GM11168 (cell line): Measurements from ENCODE around the gene AGAP1.

Source experiments
- in situ Hi-C: fragments of 300-500 bp; cut with MboI; formaldehyde crosslinking; loops from one replicate; pipeline ENCODE4 v1.12.0; 2022; ENCODE audit warnings: low sequenced_read_pairs; ENCODE audit not compliant: unreplicated experiment

AGAP1 gene

GRCh38 chr2:235765181-235765820 is 271.5 kb downstream of the AGAP1 start:
- in situ Hi-C loops, result loop anchor here (5.0 kb wide), 1 partner anchor 67 kb away; no protein-coding TSS in a partner anchor

GRCh38 chr2:235766278-235766677 is 272.4 kb downstream of the AGAP1 start:
- in situ Hi-C loops, result loop anchor here (5.0 kb wide), 1 partner anchor 66 kb away; no protein-coding TSS in a partner anchor

- in situ Hi-C loops, result loop anchor here (5.0 kb wide), 1 partner anchor 64 kb away; no protein-coding TSS in a partner anchor
These were observed 274.8 kb downstream of the AGAP1 start for GRCh38 chr2:235768606-235769005.

- in situ Hi-C loops, result loop anchor here (5.0 kb wide), 1 partner anchor 63 kb away; no protein-coding TSS in a partner anchor
These were observed 275.2 kb downstream of the AGAP1 start for GRCh38 chr2:235769046-235769445.

- in situ Hi-C loops, result loop anchor here (10.0 kb wide), 1 partner anchor 414 kb away; no protein-coding TSS in a partner anchor
These were observed 277.3 kb downstream of the AGAP1 start for GRCh38 chr2:235770909-235771820.

- in situ Hi-C loops, result loop anchor here (10.0 kb wide), 1 partner anchor 411 kb away; no protein-coding TSS in a partner anchor
These were observed 279.5 kb downstream of the AGAP1 start for GRCh38 chr2:235773188-235773928.

GRCh38 chr2:235774153-235774870 is 280.5 kb downstream of the AGAP1 start:
- in situ Hi-C loops, result loop anchor here (10.0 kb wide), 1 partner anchor 410 kb away; no protein-coding TSS in a partner anchor

- in situ Hi-C loops, result loop anchor here (10.0 kb wide), 1 partner anchor 408 kb away; no protein-coding TSS in a partner anchor
These were observed 282.7 kb downstream of the AGAP1 start for GRCh38 chr2:235776531-235776930.

GRCh38 chr2:235779444-235779896 is 285.6 kb downstream of the AGAP1 start:
- in situ Hi-C loops, result loop anchor here (10.0 kb wide), 1 partner anchor 405 kb away; no protein-coding TSS in a partner anchor

- in situ Hi-C loops, result no loop called here
These were observed 286.6 kb downstream of the AGAP1 start for GRCh38 chr2:235780401-235780800.

GRCh38 chr2:235781775-235782174 is 287.9 kb downstream of the AGAP1 start:
- in situ Hi-C loops, result no loop called here

- in situ Hi-C loops, result no loop called here
These were observed 290.9 kb downstream of the AGAP1 start for GRCh38 chr2:235784788-235785187.

GRCh38 chr2:235789552-235789951 is 295.7 kb downstream of the AGAP1 start:
- in situ Hi-C loops, result no loop called here

GRCh38 chr2:235793163-235793752 is 299.4 kb downstream of the AGAP1 start:
- in situ Hi-C loops, result no loop called here

GRCh38 chr2:235799281-235799680 is 305.4 kb downstream of the AGAP1 start:
- in situ Hi-C loops, result no loop called here

GRCh38 chr2:235802542-235802941 is 308.7 kb downstream of the AGAP1 start:
- in situ Hi-C loops, result no loop called here

GRCh38 chr2:235803028-235803427 is 309.2 kb downstream of the AGAP1 start:
- in situ Hi-C loops, result no loop called here

GRCh38 chr2:235804676-235805075 is 310.8 kb downstream of the AGAP1 start:
- in situ Hi-C loops, result no loop called here
